ENCODE results near the gene SLC66A2. TPM values are rescaled to one million over a fixed set of nuclear protein-coding genes. Genes with fewer than 3 reads are reported as not detected.

The SLC66A2 gene
- total RNA-seq, 1 experiment from 2014 or later, result 19.5 TPM

DNA sequence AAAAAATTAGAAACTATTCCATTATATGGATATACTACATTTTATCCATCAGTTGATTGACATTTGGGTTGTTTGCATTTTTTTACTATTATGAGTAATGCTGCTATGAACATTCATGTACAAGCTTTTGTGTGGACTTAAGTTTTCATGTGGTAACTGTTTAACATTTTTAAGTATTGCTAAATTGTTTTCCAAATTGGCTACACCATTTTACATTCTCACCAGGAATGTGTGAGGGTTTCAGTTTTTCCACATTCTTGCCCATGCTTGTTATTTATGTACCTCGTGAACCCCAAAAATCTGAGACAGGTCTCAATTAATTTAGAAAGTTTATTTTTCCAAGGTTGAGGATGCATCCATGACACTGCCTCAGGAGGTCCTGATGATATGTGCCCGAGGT lies 40.0 kb upstream of the SLC66A2 start:
- no peak overlapping the region for H3K4me3 Mint-ChIP-seq (ENCODE audit: unreplicated experiment)
- no TSS peak for BruUV-seq (replicated peaks)
- intact Hi-C loops (cut with micrococcal nuclease; ENCODE audit: unreplicated experiment), result no loop called here
- no peaks in the 10 kb centered on the region for H3K27me3 Mint-ChIP-seq (ENCODE audit: insufficient read depth, unreplicated experiment)
- H3K27ac Mint-ChIP-seq (ENCODE audit: unreplicated experiment), result no peak overlapping the region
- POLR2A ChIA-PET, result no interaction called here
- DNase-seq, result no peak
- H3K36me3 ChIP-seq (ENCODE audit: control insufficient read depth, insufficient read depth, low read length), result no peaks in the 10 kb centered on the region
- no peak overlapping the region for H3K4me3 ChIP-seq (ENCODE audit: low read depth, low read length)
- TF ChIP-seq, protein P1, sequence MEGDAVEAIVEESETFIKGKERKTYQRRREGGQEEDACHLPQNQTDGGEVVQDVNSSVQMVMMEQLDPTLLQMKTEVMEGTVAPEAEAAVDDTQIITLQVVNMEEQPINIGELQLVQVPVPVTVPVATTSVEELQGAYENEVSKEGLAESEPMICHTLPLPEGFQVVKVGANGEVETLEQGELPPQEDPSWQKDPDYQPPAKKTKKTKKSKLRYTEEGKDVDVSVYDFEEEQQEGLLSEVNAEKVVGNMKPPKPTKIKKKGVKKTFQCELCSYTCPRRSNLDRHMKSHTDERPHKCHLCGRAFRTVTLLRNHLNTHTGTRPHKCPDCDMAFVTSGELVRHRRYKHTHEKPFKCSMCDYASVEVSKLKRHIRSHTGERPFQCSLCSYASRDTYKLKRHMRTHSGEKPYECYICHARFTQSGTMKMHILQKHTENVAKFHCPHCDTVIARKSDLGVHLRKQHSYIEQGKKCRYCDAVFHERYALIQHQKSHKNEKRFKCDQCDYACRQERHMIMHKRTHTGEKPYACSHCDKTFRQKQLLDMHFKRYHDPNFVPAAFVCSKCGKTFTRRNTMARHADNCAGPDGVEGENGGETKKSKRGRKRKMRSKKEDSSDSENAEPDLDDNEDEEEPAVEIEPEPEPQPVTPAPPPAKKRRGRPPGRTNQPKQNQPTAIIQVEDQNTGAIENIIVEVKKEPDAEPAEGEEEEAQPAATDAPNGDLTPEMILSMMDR (IDR thresholded peaks at IDR 0.05; ENCODE audit: insufficient read depth in 1 of 2, low read depth in 1 of 2, low read length in 1 of 2, severe bottlenecking in 1 of 2, unreplicated experiment in 1 of 2), result no peak
- H3K9me3 Mint-ChIP-seq (ENCODE audit: unreplicated experiment), result no peaks in the 10 kb centered on the region
- H3K9me3 ChIP-seq, result no peaks in the 10 kb centered on the region
- peaks cover 12% of the 10 kb centered on the region for H3K4me1 Mint-ChIP-seq (ENCODE audit: low read depth, unreplicated experiment)
- peaks cover 6% of the 10 kb centered on the region for H3K36me3 Mint-ChIP-seq (ENCODE audit: insufficient read depth, unreplicated experiment)
- CTCF ChIA-PET, result no interaction called here
- H3K4me1 ChIP-seq, result peaks cover 4% of the 10 kb centered on the region; the same call in 1 of the 2 replicates
- H3K27me3 ChIP-seq (replicated peaks; ENCODE audit: control insufficient read depth, insufficient read depth, low read length), result no peaks in the 10 kb centered on the region

GRCh38 chr18:79989195-79989497 lies 37.7 kb upstream of the SLC66A2 start:
- no peaks in the 10 kb centered on the region for H3K27me3 ChIP-seq (replicated peaks; ENCODE audit: control insufficient read depth, insufficient read depth, low read length)
- no peaks in the 10 kb centered on the region for H3K9me3 Mint-ChIP-seq (ENCODE audit: unreplicated experiment)
- intact Hi-C loops (cut with micrococcal nuclease; ENCODE audit: unreplicated experiment), result no loop called here
- peaks cover 18% of the 10 kb centered on the region for H3K36me3 Mint-ChIP-seq (ENCODE audit: insufficient read depth, unreplicated experiment)
- peak overlapping the region; percentile 89 for H3K4me3 ChIP-seq (ENCODE audit: low read depth, low read length)
- no peaks in the 10 kb centered on the region for H3K9me3 ChIP-seq
- BruUV-seq (replicated peaks), result no TSS peak
- ChIA-PET CTCF (no interaction called here), POLR2A (interaction anchor here (0.6 to 0.8 kb wide), 3 partner anchors 31 to 52 kb away, joined by 3 to 5 read pairs (median 4); no protein-coding TSS in a partner anchor)
- peak overlapping the region; percentile 71 for H3K4me3 Mint-ChIP-seq (ENCODE audit: unreplicated experiment)
- H3K27me3 Mint-ChIP-seq (ENCODE audit: insufficient read depth, unreplicated experiment), result no peaks in the 10 kb centered on the region
- H3K4me1 ChIP-seq, result peaks cover 4% of the 10 kb centered on the region; the same call in 1 of the 2 replicates
- peak overlapping the region; percentile 71 for H3K27ac Mint-ChIP-seq (ENCODE audit: unreplicated experiment)
- peaks cover 12% of the 10 kb centered on the region for H3K4me1 Mint-ChIP-seq (ENCODE audit: low read depth, unreplicated experiment)
- no peak for DNase-seq
- TF ChIP-seq, protein P1 (IDR thresholded peaks at IDR 0.05; ENCODE audit: insufficient read depth in 1 of 2, low read depth in 1 of 2, low read length in 1 of 2, severe bottlenecking in 1 of 2, unreplicated experiment in 1 of 2), result no peak
- H3K36me3 ChIP-seq (ENCODE audit: control insufficient read depth, insufficient read depth, low read length), result no peaks in the 10 kb centered on the region

DNA sequence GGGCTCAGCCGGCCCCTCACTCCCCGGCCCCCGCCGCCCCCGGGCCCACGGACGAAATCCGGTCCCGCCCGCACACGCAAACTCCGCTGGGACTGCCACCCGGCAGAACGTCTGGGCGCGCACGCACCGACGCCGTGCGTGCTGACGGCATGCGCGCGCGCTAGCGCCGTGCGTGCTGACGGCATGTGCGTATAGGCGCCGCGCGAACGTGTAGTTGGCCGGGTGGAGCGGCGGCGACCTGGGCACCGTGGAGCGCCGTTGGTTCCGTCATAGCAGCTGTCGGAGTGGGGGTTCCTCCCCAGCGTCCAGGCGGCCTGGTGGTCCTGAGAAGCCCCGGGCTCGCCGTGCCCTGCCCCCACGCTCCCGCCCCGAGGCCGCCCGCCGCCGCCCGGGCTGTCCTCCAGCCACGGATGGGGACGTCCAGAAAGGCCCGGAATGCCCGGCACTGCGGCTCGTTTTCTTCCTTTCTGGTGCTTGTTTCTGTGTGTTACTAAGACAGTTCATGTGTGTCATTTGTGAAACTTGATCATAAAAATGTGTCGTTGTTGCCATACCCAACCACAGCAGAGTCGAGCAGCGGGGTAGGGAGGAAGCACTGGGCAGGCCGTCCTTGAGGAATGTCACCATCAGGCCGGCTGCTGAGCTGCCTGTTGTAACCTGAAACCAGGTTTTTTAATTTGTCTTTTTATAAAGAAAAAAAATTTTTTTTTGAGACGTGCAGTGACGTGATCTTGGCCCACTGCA lies 37.2 kb upstream of the SLC66A2 start, which contains the start of gene TXNL4A:
TXNL4A (minus strand) TSS at position 113 of the 744 bp plus-strand sequence. CDS start 171 bp downstream, outside the sequence.
- TF ChIP-seq, protein P1 (IDR thresholded peaks at IDR 0.05; ENCODE audit: insufficient read depth in 1 of 2, low read depth in 1 of 2, low read length in 1 of 2, severe bottlenecking in 1 of 2, unreplicated experiment in 1 of 2), result no peak
- Histone ChIP-seq H3K9me3 (no peaks in the 10 kb centered on the region), H3K4me1 (peaks cover 4% of the 10 kb centered on the region; the same call in 1 of the 2 replicates), H3K27me3 (replicated peaks; ENCODE audit: control insufficient read depth, insufficient read depth, low read length) (no peaks in the 10 kb centered on the region), H3K36me3 (ENCODE audit: control insufficient read depth, insufficient read depth, low read length) (no peaks in the 10 kb centered on the region), H3K4me3 (ENCODE audit: low read depth, low read length) (peak within 1 kb of the TSS; percentile 89)
- Mint-ChIP-seq H3K27ac (ENCODE audit: unreplicated experiment) (peak within 1 kb of the TSS; percentile 71), H3K4me3 (ENCODE audit: unreplicated experiment) (peak within 1 kb of the TSS; percentile 71), H3K27me3 (ENCODE audit: insufficient read depth, unreplicated experiment) (no peaks in the 10 kb centered on the region), H3K4me1 (ENCODE audit: low read depth, unreplicated experiment) (peaks cover 10% of the 10 kb centered on the region), H3K36me3 (ENCODE audit: insufficient read depth, unreplicated experiment) (peaks cover 18% of the 10 kb centered on the region), H3K9me3 (ENCODE audit: unreplicated experiment) (no peaks in the 10 kb centered on the region)
- ChIA-PET CTCF (no interaction called here), POLR2A (interaction anchor here (0.6 to 0.8 kb wide), 2 partner anchors 45 to 52 kb away, joined by 4 to 5 read pairs; no protein-coding TSS in a partner anchor)
- intact Hi-C loops (cut with micrococcal nuclease; ENCODE audit: unreplicated experiment), result loop anchor here (1.0 kb wide), 1 partner anchor 23 kb away; no protein-coding TSS in a partner anchor
- DNase-seq, result peak; percentile 64 to 69
- BruUV-seq (replicated peaks), result TSS peak; percentile 58
